Measurements from ENCODE around the gene APLP2. TPM values are rescaled to one million over a fixed set of nuclear protein-coding genes. Genes with fewer than 3 reads are reported as not detected.
"Not testable (repeated sequence)": the region's sequence is repeated elsewhere in the genome, so short reads cannot be mapped to it uniquely, and the experiment has no call there.

Gene APLP2
- polyA plus RNA-seq (222 and 226 TPM in 2 replicates), polyA minus RNA-seq (278 and 306 TPM in 2 replicates)

GRCh38 chr11:130069659-130070108 lies at the start of gene APLP2:
Gene APLP2, plus strand, starts transcription at chr11:130069894. Its CDS starts 84 bp downstream, at chr11:130069978.
- Histone ChIP-seq H3K79me2 (replicated peaks; ENCODE audit: insufficient read depth, low read length) (peaks cover 41% of the 10 kb centered on the region), H3K9me3 (ENCODE audit: low read length) (no peaks in the 10 kb centered on the region)
- TF ChIP-seq TAF1 (IDR thresholded peaks at IDR 0.05; ENCODE audit: low read depth) (peak; percentile 100), POLR2AphosphoS5 (IDR thresholded peaks at IDR 0.05) (peak; percentile 98), MXI1 (conservative IDR thresholded peaks at IDR 0.05; ENCODE audit: poor library complexity, severe bottlenecking) (peak; percentile 40), RAD21 (conservative IDR thresholded peaks at IDR 0.05) (no peak), REST (IDR thresholded peaks at IDR 0.05; ENCODE audit: borderline replicate concordance) (peak; percentile 99), CTCF (IDR thresholded peaks at IDR 0.05; ENCODE audit: poor library complexity, severe bottlenecking) (no peak), EP300 (conservative IDR thresholded peaks at IDR 0.05; ENCODE audit: poor library complexity, severe bottlenecking) (no peak), EZH2 (IDR thresholded peaks at IDR 0.05; ENCODE audit: borderline replicate concordance, insufficient read depth, low read length, poor library complexity, severe bottlenecking) (no peak), SMC3 (conservative IDR thresholded peaks at IDR 0.05; ENCODE audit: poor library complexity) (no peak)

DNA sequence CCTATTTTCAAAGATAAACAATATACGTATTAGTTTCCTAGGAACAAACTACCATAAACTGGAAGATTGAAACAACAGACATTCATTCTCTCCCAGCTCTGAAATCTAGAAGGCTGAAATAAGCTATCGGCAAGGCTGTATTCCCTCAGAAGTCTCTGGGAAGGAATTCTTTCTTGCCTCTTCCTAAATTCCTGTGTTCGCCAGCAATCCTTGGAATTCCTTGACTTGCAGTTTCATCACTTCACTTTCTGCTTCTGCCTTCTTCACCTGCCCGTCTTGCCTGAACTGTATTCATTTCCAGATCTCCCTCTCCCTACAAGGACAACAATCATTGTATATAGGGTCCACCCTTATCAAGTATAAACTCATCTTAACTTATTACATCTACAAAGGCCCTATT lies 49.4 kb upstream of the APLP2 start:
- Histone ChIP-seq H2AFZ (ENCODE audit: low read depth, low read length) (no peak overlapping the region), H3K9me2 (ENCODE audit: insufficient read depth, low read length) (no peaks in the 10 kb centered on the region), H3K27ac (ENCODE audit: low read length) (no peak overlapping the region), H3K4me3 (ENCODE audit: low read length) (no peak overlapping the region), H3K9ac (ENCODE audit: low read length) (no peak overlapping the region), H3K79me2 (replicated peaks; ENCODE audit: insufficient read depth, low read length) (no peaks in the 10 kb centered on the region), H3K9me3 (ENCODE audit: low read length) (no peaks in the 10 kb centered on the region), H3K27me3 (ENCODE audit: insufficient read depth, low read depth, low read length) (no peaks in the 10 kb centered on the region), H3F3A (ENCODE audit: insufficient read depth, low read length, poor library complexity, severe bottlenecking) (no peaks in the 10 kb centered on the region), H3K4me2 (ENCODE audit: low read length) (no peak overlapping the region), H3K36me3 (ENCODE audit: insufficient read depth, low read length) (no peaks in the 10 kb centered on the region), H4K20me1 (ENCODE audit: insufficient read depth) (no peaks in the 10 kb centered on the region)
- TF ChIP-seq POLR2AphosphoS5 (IDR thresholded peaks at IDR 0.05) (no peak), REST (IDR thresholded peaks at IDR 0.05; ENCODE audit: borderline replicate concordance) (no peak), MXI1 (conservative IDR thresholded peaks at IDR 0.05; ENCODE audit: poor library complexity, severe bottlenecking) (no peak), TAF1 (IDR thresholded peaks at IDR 0.05; ENCODE audit: low read depth) (no peak), SMC3 (conservative IDR thresholded peaks at IDR 0.05; ENCODE audit: poor library complexity) (no peak), RAD21 (conservative IDR thresholded peaks at IDR 0.05) (no peak), CTCF (IDR thresholded peaks at IDR 0.05; ENCODE audit: poor library complexity, severe bottlenecking) (no peak), EP300 (conservative IDR thresholded peaks at IDR 0.05; ENCODE audit: poor library complexity, severe bottlenecking) (no peak), EZH2 (IDR thresholded peaks at IDR 0.05; ENCODE audit: borderline replicate concordance, insufficient read depth, low read length, poor library complexity, severe bottlenecking) (no peak)

More at GRCh38 chr11:130069659-130070108, at the start of gene APLP2:
- no peaks in the 10 kb centered on the region for H3K9me2 ChIP-seq (ENCODE audit: insufficient read depth, low read length)
- no peaks in the 10 kb centered on the region for H3K27me3 ChIP-seq (ENCODE audit: insufficient read depth, low read depth, low read length)
- H3K27ac ChIP-seq (ENCODE audit: low read length): peak within 1 kb of the TSS; percentile 84
- H3F3A ChIP-seq (ENCODE audit: insufficient read depth, low read length, poor library complexity, severe bottlenecking): no peaks in the 10 kb centered on the region
- no peaks in the 10 kb centered on the region for H4K20me1 ChIP-seq (ENCODE audit: insufficient read depth)
- no peaks in the 10 kb centered on the region for H3K36me3 ChIP-seq (ENCODE audit: insufficient read depth, low read length)
- H3K4me3 ChIP-seq (ENCODE audit: low read length): peak within 1 kb of the TSS; percentile 77
- H3K9ac ChIP-seq (ENCODE audit: low read length): peak within 1 kb of the TSS; percentile 90
- peak within 1 kb of the TSS; percentile 91 for H2AFZ ChIP-seq (ENCODE audit: low read depth, low read length)
- H3K4me2 ChIP-seq (ENCODE audit: low read length): peak within 1 kb of the TSS; percentile 92

DNA sequence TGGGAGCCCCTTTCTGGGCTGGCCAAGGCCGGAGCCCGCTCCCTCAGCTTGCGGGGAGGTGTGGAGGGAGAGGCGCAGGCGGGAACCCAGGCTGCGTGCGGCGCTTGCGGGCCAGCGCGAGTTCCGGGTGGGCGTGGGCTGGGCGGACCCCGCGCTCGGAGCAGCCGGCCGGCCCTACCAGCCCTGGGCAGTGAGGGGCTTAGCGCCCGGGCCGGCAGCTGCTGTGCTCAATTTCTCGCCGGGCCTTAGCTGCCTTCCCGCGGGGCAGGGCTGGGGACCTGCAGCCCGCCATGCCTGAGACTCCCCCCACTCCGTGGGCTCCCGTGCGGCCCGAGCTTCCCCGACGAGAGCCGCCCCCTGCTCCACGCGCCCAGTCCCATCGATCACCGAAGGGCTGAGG lies 48.1 kb upstream of the APLP2 start:
- H3K27ac ChIP-seq (ENCODE audit: low read length); H3K79me2 ChIP-seq (replicated peaks; ENCODE audit: insufficient read depth, low read length); H3K9me3 ChIP-seq (ENCODE audit: low read length); H3K9me2 ChIP-seq (ENCODE audit: insufficient read depth, low read length); H3K27me3 ChIP-seq (ENCODE audit: insufficient read depth, low read depth, low read length); H3K4me3 ChIP-seq (ENCODE audit: low read length); H3K36me3 ChIP-seq (ENCODE audit: insufficient read depth, low read length); H3K4me2 ChIP-seq (ENCODE audit: low read length); H3F3A ChIP-seq (ENCODE audit: insufficient read depth, low read length, poor library complexity, severe bottlenecking); H2AFZ ChIP-seq (ENCODE audit: low read depth, low read length); H3K9ac ChIP-seq (ENCODE audit: low read length); H4K20me1 ChIP-seq (ENCODE audit: insufficient read depth): not testable (repeated sequence)

Data from neural cell (in vitro differentiated cells).